ENCODE results near the gene CYP4F12. TPM values are rescaled to one million over a fixed set of nuclear protein-coding genes. Genes with fewer than 3 reads are reported as not detected.
"Not testable (repeated sequence)": the region's sequence is repeated elsewhere in the genome, so short reads cannot be mapped to it uniquely, and the experiment has no call there.

The CYP4F12 gene
- polyA plus RNA-seq, 3 donors from 2014 or later: not detected

- Mint-ChIP-seq H3K27ac (no peak overlapping the region), H3K4me3 (no peak overlapping the region), H3K36me3 (no peaks in the 10 kb centered on the region), H3K9me3 (no peaks in the 10 kb centered on the region), H3K27me3 (ENCODE audit: low read depth in 3 of 3) (peaks cover 0 to 8% (median 2%) of the 10 kb centered on the region in 3 donors), H3K4me1 (no peaks in the 10 kb centered on the region)
- no peak for DNase-seq
Measured at GRCh38 chr19:15666883-15667282, 6.0 kb upstream of the CYP4F12 start.

- H3K27ac Mint-ChIP-seq: no peak overlapping the region
- H3K36me3 Mint-ChIP-seq: no peaks in the 10 kb centered on the region
- no peak for DNase-seq
- no peak overlapping the region for H3K4me3 Mint-ChIP-seq
- no peaks in the 10 kb centered on the region for H3K4me1 Mint-ChIP-seq
- peaks cover 0 to 2% (median 2%) of the 10 kb centered on the region in 3 donors for H3K27me3 Mint-ChIP-seq (ENCODE audit: low read depth in 3 of 3)
- H3K9me3 Mint-ChIP-seq: no peaks in the 10 kb centered on the region
Measured at GRCh38 chr19:15669440-15669839, 3.4 kb upstream of the CYP4F12 start.

- peaks cover 0 to 2% (median 2%) of the 10 kb centered on the region in 3 donors for H3K27me3 Mint-ChIP-seq (ENCODE audit: low read depth in 3 of 3)
- H3K4me1 Mint-ChIP-seq: no peaks in the 10 kb centered on the region
Measured at GRCh38 chr19:15669891-15670290, 3.0 kb upstream of the CYP4F12 start.

GRCh38 chr19:15671237-15671821 lies 1.6 kb upstream of the CYP4F12 start:
- no peak overlapping the region for H3K4me3 Mint-ChIP-seq
- no peaks in the 10 kb centered on the region for H3K4me1 Mint-ChIP-seq
- H3K36me3 Mint-ChIP-seq: no peaks in the 10 kb centered on the region
- H3K27ac Mint-ChIP-seq: no peak overlapping the region
- peaks cover 0 to 4% (median 2%) of the 10 kb centered on the region in 3 donors for H3K27me3 Mint-ChIP-seq (ENCODE audit: low read depth in 3 of 3)
- no peak for DNase-seq
- no peaks in the 10 kb centered on the region for H3K9me3 Mint-ChIP-seq

More at GRCh38 chr19:15669891-15670290, 3.0 kb upstream of the CYP4F12 start:
- Mint-ChIP-seq H3K9me3 (no peaks in the 10 kb centered on the region), H3K4me3 (no peak overlapping the region), H3K27ac (no peak overlapping the region), H3K36me3 (no peaks in the 10 kb centered on the region)
- DNase-seq: no peak

GRCh38 chr19:15671891-15672579 lies 852 bp upstream of the CYP4F12 start:
- peaks cover 0 to 3% (median 0%) of the 10 kb centered on the region in 3 donors for H3K36me3 Mint-ChIP-seq
- H3K27ac Mint-ChIP-seq: no peak overlapping the region
- H3K4me1 Mint-ChIP-seq: no peaks in the 10 kb centered on the region
- DNase-seq: no peak
- H3K9me3 Mint-ChIP-seq: no peaks in the 10 kb centered on the region
- H3K27me3 Mint-ChIP-seq (ENCODE audit: low read depth in 3 of 3): peaks cover 0 to 4% (median 2%) of the 10 kb centered on the region in 3 donors
- H3K4me3 Mint-ChIP-seq: no peak overlapping the region

GRCh38 chr19:15673176-15673654 lies 328 bp downstream of the CYP4F12 start:
- Mint-ChIP-seq H3K4me3 (no peak overlapping the region), H3K36me3 (peaks cover 0 to 11% (median 0%) of the 10 kb centered on the region in 3 donors), H3K27me3 (ENCODE audit: low read depth in 3 of 3) (peaks cover 0 to 4% (median 2%) of the 10 kb centered on the region in 3 donors), H3K4me1 (no peaks in the 10 kb centered on the region), H3K27ac (no peak overlapping the region), H3K9me3 (no peaks in the 10 kb centered on the region)
- DNase-seq: no peak

GRCh38 chr19:15675560-15675959 lies 2.7 kb downstream of the CYP4F12 start:
- Mint-ChIP-seq H3K9me3 (peaks cover 0 to 2% (median 0%) of the 10 kb centered on the region in 6 donors), H3K4me3 (no peak overlapping the region), H3K27me3 (ENCODE audit: low read depth in 3 of 3) (peaks cover 2 to 8% (median 4%) of the 10 kb centered on the region in 3 donors), H3K27ac (no peak overlapping the region), H3K36me3 (peaks cover 0 to 11% (median 0%) of the 10 kb centered on the region in 3 donors), H3K4me1 (no peaks in the 10 kb centered on the region)
- no peak for DNase-seq

- no peaks in the 10 kb centered on the region for H3K4me1 Mint-ChIP-seq
- peaks cover 0 to 11% (median 0%) of the 10 kb centered on the region in 3 donors for H3K36me3 Mint-ChIP-seq
- H3K9me3 Mint-ChIP-seq: peaks cover 0 to 2% (median 0%) of the 10 kb centered on the region in 6 donors
- DNase-seq: no peak
- H3K27ac Mint-ChIP-seq: no peak overlapping the region
- H3K27me3 Mint-ChIP-seq (ENCODE audit: low read depth in 3 of 3): peaks cover 0 to 20% (median 4%) of the 10 kb centered on the region in 3 donors
- H3K4me3 Mint-ChIP-seq: no peak overlapping the region
Measured at GRCh38 chr19:15679089-15679488, 6.2 kb downstream of the CYP4F12 start.

GRCh38 chr19:15679865-15680264 lies 7.0 kb downstream of the CYP4F12 start:
- not testable (repeated sequence) for H3K4me3 Mint-ChIP-seq, H3K27ac Mint-ChIP-seq, H3K9me3 Mint-ChIP-seq, H3K4me1 Mint-ChIP-seq, DNase-seq
- Mint-ChIP-seq H3K36me3 (peaks cover 0 to 11% (median 0%) of the 10 kb centered on the region in 3 donors), H3K27me3 (ENCODE audit: low read depth in 3 of 3) (peaks cover 0 to 23% (median 6%) of the 10 kb centered on the region in 3 donors)

GRCh38 chr19:15680478-15681322 lies 7.8 kb downstream of the CYP4F12 start:
- H3K36me3 Mint-ChIP-seq: peaks cover 0 to 11% (median 0%) of the 10 kb centered on the region in 3 donors
- H3K9me3 Mint-ChIP-seq: peaks cover 0 to 6% (median 0%) of the 10 kb centered on the region in 6 donors
- no peak overlapping the region for H3K4me3 Mint-ChIP-seq
- no peak overlapping the region for H3K27ac Mint-ChIP-seq
- H3K27me3 Mint-ChIP-seq (ENCODE audit: low read depth in 3 of 3): peaks cover 0 to 23% (median 6%) of the 10 kb centered on the region in 3 donors
- H3K4me1 Mint-ChIP-seq: no peaks in the 10 kb centered on the region
- DNase-seq: no peak

- Mint-ChIP-seq H3K9me3 (peaks cover 0 to 6% (median 0%) of the 10 kb centered on the region in 6 donors), H3K27ac (no peak overlapping the region), H3K27me3 (ENCODE audit: low read depth in 3 of 3) (peaks cover 0 to 32% (median 5%) of the 10 kb centered on the region in 3 donors), H3K4me1 (no peaks in the 10 kb centered on the region), H3K36me3 (no peaks in the 10 kb centered on the region), H3K4me3 (no peak overlapping the region)
- DNase-seq: no peak
Measured at GRCh38 chr19:15683411-15683810, 10.5 kb downstream of the CYP4F12 start.

- Mint-ChIP-seq H3K27me3 (ENCODE audit: low read depth in 3 of 3) (peaks cover 3 to 32% (median 5%) of the 10 kb centered on the region in 3 donors), H3K4me1 (no peaks in the 10 kb centered on the region), H3K36me3 (no peaks in the 10 kb centered on the region), H3K9me3 (peaks cover 0 to 6% (median 0%) of the 10 kb centered on the region in 6 donors), H3K4me3 (no peak overlapping the region), H3K27ac (no peak overlapping the region)
- no peak for DNase-seq
Measured at GRCh38 chr19:15684828-15685227, 11.9 kb downstream of the CYP4F12 start.

- DNase-seq: no peak
- Mint-ChIP-seq H3K36me3 (no peaks in the 10 kb centered on the region), H3K4me1 (no peaks in the 10 kb centered on the region), H3K9me3 (peaks cover 0 to 1% (median 0%) of the 10 kb centered on the region in 6 donors), H3K4me3 (no peak overlapping the region), H3K27ac (no peak overlapping the region), H3K27me3 (ENCODE audit: low read depth in 3 of 3) (peaks cover 3 to 26% (median 13%) of the 10 kb centered on the region in 3 donors)
Measured at GRCh38 chr19:15696654-15697194, 23.8 kb downstream of the CYP4F12 start.

All from immature natural killer cell (primary cell).